Measurements from ENCODE around the gene TRMU.

The TRMU gene

DNA sequence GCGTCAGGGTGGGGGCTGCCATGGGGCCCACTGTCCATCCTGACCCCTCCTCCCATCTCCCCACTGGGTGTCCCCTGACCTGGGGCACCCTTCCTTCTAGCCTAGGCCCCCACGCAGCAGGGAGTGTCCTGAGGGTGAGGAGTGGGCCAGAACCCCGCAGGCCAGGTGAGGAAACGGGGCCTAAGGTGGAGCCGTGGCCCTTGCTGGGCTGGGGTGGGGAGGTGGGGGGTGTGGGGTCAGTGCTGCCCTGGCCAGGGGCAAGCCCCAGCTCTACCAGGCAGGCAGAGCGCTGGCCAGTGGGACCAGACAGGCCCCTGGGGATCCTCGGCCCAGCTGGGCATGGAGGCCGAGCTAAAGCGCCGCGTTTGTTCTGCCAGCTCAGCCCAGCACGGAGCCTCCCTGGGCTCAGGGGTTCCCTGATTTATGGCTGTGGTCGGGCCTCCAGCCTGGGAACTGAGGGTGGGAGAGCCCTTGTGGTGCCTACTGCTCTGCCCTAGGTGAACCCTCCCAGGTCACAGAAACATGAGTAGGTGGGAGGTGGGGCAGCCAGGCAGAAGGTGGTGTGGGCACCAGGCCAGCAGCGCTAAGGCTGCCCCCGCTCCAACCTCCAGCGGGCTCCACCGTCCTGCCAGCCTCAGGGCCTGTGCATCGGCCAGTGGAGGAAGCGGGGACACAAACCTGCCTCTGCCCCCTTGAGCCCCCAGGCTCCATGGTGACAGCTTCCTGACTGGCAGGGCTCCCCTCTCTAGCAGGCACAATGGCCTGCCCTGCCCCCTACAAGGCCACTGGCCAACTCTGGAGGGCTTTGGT is 22.4 kb downstream of the TRMU start:
- no peak for DNase-seq

DNA sequence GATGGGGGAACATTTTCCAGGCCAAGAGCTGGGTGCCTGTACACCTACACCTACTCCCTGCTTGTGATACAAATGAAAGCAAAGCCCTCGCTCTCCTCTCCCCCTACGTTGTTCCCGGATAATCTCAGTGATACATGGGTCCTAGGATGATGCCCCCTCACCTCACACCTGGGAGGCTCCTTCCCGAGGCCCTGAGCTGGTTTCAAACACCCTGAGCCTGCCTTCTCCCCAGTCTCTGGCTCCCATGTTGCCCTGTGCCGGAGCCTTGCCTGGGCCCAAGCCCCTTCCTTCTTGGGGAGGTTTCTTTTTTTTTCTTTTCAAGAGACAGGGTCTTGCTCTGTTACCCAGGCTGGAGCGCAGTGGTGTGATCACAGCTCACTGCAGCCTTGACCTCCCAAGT is 23.3 kb downstream of the TRMU start:
- no peak for DNase-seq

DNA sequence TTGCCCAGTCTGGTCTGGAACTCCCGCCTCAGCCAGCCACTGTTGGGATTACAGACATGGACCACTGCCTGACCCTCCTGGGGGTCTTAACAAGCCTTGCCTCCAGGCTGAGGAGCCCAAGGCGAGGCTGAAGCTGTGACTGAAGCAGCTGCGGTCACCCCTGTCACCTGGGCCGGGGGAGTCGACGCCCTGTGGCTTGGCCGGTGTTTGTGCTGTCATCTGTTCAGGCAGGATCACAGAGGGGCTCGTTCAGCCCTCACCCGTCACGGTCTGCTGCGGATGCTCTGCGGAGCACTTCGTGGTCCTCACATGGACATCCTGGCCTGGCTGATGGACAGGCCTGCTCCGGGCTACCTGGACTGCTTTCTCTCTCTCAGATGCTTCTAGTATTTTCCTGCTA is 23.8 kb downstream of the TRMU start:
- no peak for DNase-seq

DNA sequence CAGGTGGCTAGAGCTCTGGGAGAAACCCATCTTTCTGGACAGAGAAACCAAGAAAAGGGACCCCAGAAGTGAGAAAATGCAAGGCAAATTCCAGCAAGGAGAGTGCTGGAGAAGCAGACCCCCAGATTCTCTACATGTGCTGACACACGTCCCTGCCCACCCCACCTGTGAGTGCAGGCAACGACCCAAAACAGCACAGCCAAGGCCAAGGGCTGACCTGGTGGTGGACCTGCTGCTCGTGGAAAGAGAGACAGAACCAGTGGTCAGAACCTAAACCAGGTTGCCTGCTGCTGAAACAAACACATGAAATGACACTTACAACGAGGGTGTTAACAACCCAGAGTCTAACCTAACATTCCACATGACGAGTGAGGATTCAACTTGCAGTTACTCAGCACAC is 24.6 kb downstream of the TRMU start:
- no peak for DNase-seq

DNA sequence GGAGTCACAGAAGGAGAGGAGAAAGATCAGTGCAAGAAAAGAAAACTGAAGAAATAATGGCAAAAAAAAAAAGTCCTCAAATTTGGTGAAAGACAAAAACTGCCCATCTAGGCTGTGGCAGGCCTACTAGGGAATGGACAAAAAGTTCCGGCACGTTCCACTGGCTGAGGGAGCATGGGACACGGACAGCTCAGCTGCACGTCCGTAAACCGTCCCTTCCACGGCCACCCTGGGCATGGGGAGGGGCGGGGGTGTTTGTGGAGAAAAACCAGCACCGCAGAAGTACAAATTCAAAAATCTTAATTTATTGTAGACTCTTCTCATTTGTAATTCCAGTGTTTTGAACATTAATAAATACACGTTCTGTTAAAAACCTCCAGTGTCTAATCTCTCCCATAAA is 25.4 kb downstream of the TRMU start:
- no peak for DNase-seq

DNA sequence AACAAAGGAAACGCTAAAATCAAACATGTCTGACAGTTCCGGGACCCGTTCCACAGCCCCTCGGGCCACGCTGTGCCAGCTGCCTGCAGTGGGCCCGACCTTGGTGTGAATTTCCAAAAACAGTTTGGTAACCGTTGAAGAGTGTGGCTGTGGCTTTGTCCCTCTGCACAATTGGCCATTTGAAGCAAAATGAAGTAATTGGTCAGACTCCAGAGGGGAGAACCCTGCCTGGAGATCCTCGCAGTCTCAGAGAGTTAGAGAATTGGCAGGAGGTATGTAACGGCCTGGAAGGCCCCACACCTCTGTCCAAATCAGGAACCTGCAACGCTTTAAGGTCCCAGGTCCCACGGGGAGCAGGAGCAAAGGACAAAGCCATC is 26.3 kb downstream of the TRMU start:
- DNase-seq: no peak

DNA sequence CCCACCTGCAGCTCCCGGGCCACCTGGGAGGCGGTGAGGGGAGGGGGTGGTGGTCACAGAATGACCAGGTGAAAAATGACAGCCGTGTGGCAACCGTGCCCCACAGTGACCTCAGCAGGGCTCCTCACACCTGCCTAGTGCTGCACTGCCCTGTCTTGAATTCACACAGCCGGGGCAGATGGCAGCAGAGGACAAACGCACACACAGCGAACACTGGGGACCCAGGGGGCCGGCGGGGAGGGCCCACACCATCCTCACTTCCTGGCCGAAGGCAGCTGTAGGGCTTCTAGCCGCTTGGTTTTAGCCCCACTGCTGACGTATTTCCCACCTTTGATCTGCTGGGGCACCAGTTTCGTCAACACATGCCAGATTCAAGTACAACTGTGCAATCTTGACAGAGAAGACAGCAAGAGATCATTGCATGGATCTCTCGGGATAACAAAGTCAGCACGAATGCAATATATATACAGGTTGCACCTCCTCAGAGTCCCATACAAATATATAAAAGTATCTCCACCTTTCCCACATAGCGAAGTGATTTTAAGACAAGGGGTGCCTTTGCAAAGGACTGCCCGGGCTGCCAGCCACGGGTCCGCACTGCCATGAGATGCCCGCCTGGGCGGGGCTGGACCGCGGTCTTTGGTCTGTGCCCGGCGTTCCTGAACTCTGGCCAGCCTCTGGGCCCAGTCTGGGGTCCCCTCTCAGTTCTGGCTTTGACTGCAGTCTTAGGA is 26.9 kb downstream of the TRMU start:
- no peak for DNase-seq

DNA sequence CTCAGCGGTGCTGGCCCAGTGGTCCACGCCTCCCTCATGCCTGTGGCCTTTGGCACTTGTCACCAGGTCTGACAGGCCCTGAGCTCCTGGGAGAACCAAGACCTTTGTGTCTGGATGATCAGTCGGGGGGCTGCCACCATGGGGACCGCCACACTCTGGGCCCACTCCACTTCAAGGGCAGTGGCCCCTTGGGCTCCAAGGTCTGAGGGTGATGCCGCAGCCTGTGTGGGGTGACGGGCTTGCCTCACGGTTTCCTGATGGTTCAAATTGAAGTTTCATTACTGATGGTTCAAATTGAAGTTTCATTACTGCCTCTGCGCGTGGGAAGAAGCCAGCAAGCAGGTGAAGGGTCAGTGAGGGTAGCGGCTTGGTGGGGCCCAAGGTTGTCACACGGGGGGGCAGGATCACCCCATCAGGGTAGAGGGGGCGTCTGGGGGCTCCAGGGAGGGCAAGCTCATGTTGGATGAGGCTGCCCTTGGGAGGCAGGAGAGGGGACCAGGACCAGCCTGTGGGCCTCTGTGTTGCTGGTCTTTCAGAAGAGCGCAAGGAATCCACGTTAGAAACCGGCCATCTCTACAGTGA is 27.5 kb downstream of the TRMU start:
- DNase-seq: no peak

DNA sequence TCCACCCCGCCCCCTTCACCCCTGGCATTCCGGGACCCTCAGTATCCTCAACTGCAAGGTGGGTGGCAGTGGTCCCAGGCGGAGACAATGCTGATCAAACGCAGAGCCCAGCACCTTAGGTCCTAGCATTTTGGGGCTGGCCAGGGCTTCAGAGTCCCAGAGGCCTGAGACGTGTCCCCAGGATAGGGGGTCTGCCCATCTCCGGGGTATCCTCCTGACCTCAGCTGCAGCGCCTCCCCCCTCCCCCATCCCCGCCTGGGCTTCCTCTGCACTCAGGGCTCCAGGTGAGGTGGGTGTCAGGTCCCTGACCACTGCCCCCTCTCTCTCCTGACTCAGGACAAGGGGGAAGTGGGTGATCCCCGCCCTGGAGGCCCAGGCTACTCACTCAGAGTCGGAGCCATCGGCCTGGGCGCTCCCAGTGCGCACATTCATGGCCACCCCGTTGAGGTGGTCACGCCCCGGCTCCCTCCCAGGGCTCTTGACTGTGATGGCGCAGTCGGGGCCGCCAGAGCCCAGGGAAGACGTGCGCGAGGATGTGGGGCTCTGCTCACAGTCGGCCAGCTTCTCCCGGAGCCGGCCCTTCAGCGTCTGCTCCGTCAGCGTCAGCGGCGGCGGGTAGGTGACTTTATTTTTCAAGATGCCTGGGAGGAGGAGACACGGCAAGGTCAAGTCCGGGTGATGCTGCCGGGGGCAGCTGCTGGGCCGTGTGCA is 28.3 kb downstream of the TRMU start:
- no peak for DNase-seq

DNA sequence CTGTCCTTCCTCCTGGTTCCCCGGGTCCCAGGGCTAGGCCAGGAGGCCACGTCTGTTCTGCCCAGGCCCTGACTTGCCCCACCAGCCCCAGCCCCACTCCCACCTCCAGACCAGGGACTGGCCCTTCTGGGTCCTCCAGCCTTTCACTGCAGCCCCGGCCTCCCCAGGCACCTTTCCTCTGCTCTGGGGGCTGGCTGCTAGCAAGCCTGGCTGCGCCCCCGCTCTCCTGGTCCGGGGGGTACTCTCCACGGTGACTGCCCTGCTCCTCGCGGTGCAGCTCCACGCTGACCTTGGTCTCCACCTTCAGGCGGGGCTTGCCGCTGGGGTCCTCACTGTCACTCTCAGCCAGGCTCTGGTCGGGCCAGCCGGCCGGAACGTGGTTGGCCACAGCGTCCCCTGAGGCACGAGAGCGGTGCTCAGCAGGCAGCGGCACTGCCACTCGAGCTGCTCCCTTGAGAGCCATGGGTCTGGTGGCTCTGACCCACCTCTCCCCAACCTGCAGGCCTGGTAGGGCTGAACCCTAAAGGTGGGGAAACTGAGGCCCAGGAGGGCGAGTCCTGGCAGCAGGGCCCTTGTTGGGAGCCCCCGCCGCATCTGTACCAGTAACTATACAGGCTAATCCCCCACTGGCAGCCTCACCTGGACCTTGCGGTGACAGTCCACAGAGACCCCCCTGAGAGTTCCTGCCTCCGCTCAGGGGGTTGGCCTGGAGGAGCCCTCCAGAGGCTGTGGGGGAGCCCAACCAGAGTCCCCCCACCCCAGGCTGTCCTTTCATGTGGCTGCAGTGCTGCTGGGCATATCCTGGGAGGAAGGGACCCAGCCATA is 29.0 kb downstream of the TRMU start:
- no peak for DNase-seq

DNA sequence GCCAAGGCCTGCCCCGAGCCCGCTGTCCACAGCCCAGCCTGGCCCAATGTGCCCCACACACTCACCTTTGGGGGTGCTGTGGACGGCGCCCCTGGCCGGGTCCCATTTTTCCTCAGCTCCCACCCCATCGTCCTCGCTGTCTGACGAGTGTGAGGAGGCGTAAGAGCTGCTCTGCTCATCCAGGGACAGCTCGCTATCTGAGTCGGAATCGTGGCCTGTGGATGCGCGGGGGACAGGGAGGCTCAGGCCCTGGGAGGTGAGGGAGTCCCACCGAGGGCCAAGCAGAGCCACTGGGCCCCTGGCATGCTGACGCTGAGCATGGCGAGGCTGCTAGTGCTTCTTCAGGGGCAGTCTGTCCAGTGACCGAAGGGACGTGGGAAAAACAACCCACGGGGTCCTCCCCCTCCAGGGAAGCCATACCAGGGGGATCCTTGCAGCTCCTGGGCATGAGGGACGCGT is 29.7 kb downstream of the TRMU start:
- no peak for DNase-seq

DNA sequence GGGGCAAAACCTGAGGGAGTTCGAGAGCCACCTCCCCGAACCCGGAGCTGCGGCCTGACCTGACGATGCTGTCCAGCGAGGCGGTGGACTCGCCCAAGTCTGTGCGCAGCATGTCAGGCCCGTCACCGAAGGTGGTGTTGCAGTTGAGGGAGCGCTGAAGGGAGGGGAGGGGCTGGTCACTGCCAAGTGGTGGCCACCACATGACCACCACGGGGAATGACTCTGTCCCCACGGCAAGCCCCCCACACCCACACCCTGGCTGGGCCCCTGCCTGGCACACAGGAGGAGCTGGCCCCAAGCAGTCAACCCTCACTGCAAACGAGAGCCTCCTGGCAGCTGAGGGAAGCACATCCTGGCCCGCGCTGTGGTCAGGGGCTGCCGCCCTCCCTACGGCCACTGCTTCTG is 30.8 kb downstream of the TRMU start:
- DNase-seq: no peak

DNA sequence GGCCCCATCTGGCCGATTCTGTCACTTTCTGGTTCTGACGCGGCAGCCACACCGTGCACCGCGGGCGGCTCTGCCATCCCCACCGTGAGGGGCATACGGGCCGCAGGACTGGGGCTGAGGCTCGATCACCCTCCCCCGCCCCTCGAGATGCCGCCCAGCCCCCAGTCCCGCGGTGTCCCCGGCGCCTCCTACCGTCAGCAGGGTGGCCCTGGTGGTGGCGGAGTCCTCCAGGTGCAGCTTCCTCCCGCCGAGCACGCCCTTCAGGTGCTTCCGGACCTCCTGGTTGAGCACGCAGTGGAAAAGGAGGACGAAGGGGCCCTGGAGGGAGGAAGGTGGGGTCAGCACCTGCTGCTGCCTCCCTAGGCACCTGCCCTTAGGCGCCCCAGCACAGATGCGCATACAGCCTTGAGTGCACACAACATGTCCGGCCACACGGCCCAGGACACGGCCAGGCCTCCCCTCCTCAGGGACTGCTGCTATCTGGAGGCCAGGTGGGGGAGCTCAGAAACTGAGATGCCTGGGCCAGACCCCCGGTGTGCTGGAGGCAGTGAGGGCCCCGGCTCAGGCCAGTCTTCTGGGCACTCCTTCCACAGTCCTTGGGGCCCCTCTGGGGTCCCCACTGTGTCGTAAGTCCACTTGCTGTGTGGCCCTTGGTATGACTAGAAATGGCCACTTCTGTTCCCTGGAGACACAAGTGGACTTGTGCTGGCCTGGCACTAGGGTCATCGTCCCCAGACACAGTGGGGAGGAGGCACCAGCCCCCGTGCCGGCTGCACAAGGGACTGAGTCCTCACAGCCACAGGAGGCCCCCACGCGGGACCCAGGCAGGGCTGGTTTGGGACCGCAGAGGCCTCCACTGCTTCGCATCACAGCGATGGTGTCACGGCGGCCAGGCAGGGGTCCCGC is 31.5 kb downstream of the TRMU start:
- no peak for DNase-seq

DNA sequence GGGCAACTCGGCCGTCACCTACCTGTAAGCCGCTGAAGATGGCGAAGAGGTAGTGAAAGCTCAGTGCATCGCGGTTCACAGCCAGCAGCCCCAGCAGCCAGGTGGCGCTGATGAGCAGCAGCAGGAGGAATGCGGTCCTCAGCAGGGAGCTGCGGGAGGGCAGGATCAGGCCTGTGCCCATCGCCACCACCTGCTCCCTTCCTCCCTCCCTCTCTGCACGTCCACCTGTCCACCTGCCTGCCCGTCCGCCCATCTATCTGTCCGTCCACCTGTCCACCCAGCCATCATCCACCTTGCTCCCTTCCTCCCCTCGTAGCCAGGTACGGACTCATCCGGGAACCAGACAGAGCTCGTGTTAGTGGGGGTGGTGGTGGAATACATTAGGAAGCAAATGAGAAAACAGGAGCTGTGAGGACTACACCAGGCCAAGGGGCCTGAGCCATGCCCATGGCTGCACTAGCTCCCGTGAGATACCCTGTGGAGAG is 32.2 kb downstream of the TRMU start:
- DNase-seq: no peak

DNA sequence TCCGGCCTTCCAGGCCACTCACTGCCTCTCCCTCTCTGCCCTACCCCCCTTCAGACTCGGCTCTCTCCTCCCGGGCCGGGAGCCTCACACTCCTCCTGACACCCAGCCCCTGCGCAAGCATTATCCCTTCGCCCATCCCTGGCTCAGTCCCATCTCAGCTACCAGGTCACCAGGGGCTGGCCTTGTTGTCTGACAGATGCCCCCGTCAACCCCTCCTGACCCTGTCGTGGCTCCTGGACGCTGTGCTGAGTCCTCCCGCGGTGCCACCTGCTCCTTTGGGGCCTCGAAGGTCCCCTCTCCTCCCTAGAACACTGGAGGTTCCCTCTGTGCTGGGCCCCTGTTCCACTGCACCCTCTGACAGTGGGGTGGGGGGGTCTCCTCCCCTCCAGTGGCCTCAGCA is 32.9 kb downstream of the TRMU start:
- no peak for DNase-seq

DNA sequence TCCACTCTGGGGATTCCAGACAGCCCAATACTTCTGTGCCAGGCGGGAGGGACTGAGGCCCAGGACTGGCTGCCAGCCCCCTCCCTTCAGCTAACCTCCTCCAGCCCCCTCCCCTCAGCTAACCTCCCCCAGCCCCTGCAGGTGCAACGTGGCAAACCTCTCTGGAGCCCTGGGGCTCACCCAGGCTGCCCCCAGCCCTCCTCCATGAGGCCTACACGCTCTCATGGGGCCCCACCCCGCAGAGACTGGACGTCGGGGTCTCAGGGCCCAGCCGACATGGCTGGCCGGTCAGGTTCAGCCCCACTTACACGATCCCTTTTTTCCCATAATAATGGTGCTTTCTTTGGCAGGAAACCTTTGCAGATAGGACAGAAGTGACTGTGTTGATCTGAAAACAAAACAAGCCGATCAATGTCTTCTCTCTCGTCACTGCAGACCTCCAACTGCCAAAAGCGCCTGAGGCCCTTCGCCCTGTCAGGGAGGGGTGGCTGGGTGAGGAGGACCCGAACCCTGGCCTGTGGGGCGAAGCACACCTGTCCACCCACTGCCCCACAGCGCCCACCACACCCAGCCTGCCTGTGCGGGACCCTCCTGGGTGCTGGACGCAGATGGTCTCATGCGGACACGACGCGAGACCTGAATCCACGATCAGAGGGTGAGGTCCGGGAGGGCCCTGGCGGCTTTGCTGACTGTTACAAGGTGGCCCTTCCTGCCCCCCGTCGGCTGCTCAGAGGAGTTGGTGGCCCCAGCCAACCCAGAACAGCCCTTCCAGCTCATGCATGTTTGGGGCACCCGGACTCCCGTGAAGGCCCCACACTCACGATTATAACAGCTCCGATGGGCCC is 33.6 kb downstream of the TRMU start:
- DNase-seq: no peak

DNA sequence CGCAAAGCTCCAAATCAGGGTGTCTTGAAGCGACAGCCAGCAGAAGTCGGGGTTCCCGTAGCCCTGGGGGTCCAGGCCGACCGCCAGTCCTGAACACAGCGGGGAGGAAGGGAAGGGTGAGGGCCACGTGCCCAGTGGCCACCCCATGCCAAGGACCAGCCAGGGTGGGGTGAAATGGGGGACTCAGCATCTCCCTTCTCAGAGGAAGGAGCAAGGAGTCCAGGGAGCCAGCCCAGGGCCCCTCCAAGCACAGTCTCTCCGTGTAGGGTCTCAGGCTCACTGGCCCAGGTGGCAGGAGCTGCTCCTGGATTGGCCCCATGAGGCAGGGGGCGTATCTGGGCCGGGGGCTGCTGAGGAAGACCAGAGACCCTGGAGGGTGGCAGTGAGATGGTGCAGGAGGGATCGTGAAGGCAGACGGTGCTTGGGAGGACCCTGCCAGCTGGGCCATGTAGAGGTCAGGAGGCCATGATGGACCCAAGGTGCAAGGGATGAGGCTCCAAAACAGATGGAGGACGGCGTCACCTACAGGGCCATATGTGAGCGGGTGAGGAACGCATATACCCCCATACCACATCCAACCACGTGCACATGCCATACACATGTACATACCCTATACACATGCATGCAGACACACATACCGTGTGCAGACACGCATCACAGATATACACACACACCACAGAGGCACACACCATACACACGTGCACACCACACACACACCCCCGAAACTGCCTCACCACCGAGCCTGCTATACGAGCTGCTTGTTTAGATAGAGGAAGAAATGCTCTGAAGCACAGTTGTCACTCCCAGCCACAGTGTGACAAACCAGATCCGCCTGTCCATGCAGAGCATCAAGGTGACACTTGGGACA is 34.4 kb downstream of the TRMU start:
- DNase-seq: no peak

DNA sequence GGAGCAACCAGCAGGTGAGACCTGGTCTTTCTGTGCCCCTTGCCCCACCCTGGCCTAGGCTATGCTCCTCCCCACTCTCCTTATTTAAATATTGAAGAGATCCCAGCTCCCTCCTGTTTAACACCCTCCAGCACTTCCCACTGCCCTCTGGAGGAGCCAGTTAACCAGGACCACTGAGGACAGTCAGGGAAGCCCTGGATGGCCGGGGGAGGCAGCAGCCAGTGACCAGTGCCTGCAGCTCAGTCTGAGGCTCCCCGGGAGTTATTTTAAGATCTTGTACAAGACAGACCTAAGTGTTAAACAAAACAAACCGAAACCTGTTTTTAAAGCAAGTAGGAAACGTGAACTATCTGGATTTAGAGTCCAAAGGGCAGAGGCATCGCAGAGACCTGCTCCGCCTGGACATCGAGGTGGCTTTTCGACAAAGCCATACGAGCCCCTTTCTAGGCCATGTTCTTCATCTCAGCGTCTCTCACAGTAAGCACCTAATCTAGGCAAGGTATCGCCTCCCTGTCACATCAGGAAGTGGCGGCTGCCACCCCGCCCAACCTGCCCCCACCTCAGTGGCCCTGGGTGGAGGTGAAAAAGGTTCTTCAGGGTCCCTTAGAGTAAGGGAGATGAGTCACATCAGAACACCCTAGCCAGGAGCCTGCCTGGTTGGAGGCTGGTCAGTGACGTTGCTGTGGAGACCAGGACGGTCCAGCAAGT is 35.2 kb downstream of the TRMU start:
- DNase-seq: no peak

Measured in HCEC 1CT (cell line).